OCI-LY7 (cell line): ENCODE results near the gene CHMP4B. TPM values are rescaled to one million over a fixed set of nuclear protein-coding genes. Genes with fewer than 3 reads are reported as not detected.
A peak's percentile ranks its signal among the peaks of the same experiment; 100 is the strongest.

Experiments
- BruUV-seq: library from RNA; stranded (reverse); fragments of 400-500 nt; replicated peaks from 2 replicates; lab custom pipeline; 2021; lab: Mats Ljungman, UMichigan
- CTCF ChIA-PET: fragments of 300-600 bp; sonication (Branson Sonifier 250); formaldehyde crosslinking; loops from one replicate; lab custom pipeline; 2022; ENCODE audit warnings: antibody characterized with exemption; ENCODE audit not compliant: unreplicated experiment; lab: Charles Lee
- POLR2A ChIA-PET: fragments of 300-600 bp; sonication (Branson Sonifier 250); formaldehyde crosslinking; loops from one replicate; lab custom pipeline; 2022; ENCODE audit warnings: antibody characterized with exemption; lab: Charles Lee
- DNase-seq: peaks from one replicate; pipeline ENCODE4 v3.0.0-alpha.2; 2015; ENCODE audit warnings: low spot score
- H2AFZ ChIP-seq: fragments of 200-600 bp; sonication (generic), shearing (Covaris generic); 2 replicates; pipeline ENCODE4 v1.6.1; 2014; ENCODE audit warnings: mild to moderate bottlenecking, antibody characterized with exemption, low read length, moderate library complexity
- H3K27ac ChIP-seq: fragments of 200-600 bp; sonication (generic); 2 replicates; pipeline ENCODE4 v1.5.1; 2014; ENCODE audit warnings: mixed run types, low read depth, mild to moderate bottlenecking, moderate library complexity, low read length, inconsistent platforms; ENCODE audit not compliant: poor library complexity, severe bottlenecking
- H3K36me3 ChIP-seq: fragments of 200-600 bp; sonication (generic); 2 replicates; pipeline ENCODE4 v1.6.1; 2014; ENCODE audit warnings: mild to moderate bottlenecking, antibody characterized with exemption, low read length, moderate library complexity, mixed read lengths; ENCODE audit not compliant: insufficient read depth
- H3K4me1 ChIP-seq: fragments of 200-600 bp; sonication (generic); 2 replicates; pipeline ENCODE4 v1.5.1; 2014; ENCODE audit warnings: mild to moderate bottlenecking, low read length; ENCODE audit not compliant: insufficient read depth, poor library complexity, severe bottlenecking
- H3K4me2 ChIP-seq: fragments of 200-600 bp; sonication (generic); 2 replicates; pipeline ENCODE4 v1.6.1; 2014; ENCODE audit warnings: mild to moderate bottlenecking, low read length
- H3K4me3 ChIP-seq: fragments of 200-600 bp; sonication (generic); 2 replicates; pipeline ENCODE4 v1.5.1; 2014; ENCODE audit warnings: mild to moderate bottlenecking, low read depth, low read length; ENCODE audit not compliant: poor library complexity, severe bottlenecking
- H3K79me2 ChIP-seq: fragments of 200-600 bp; sonication (generic); 2 replicates; pipeline ENCODE4 v1.6.1; 2016; ENCODE audit warnings: low read depth, mild to moderate bottlenecking, low read length, moderate library complexity, mixed read lengths; ENCODE audit not compliant: insufficient read depth
- H3K9me2 ChIP-seq: fragments of 200-600 bp; sonication (generic); 2 replicates; pipeline ENCODE4 v1.6.1; 2016; ENCODE audit warnings: mild to moderate bottlenecking, low read length, mixed read lengths; ENCODE audit not compliant: insufficient read depth
- H3K9me3 ChIP-seq: fragments of 200-600 bp; sonication (generic); 2 replicates; pipeline ENCODE4 v1.6.1; 2014; ENCODE audit warnings: mild to moderate bottlenecking, mixed run types, low read length, mixed read lengths
- H4K20me1 ChIP-seq: fragments of 200-600 bp; sonication (generic); 2 replicates; pipeline ENCODE4 v1.6.1; 2014; ENCODE audit warnings: mild to moderate bottlenecking, antibody characterized with exemption, low read length, moderate library complexity, mixed read lengths; ENCODE audit not compliant: insufficient read depth
- EZH2phosphoT487 ChIP-seq: fragments of 200-600 bp; sonication (generic); IDR thresholded peaks from 2 replicates; pipeline ENCODE4 v1.6.1; 2018; ENCODE audit warnings: low read depth, borderline replicate concordance, mild to moderate bottlenecking, mixed run types, antibody characterized with exemption, low read length, moderate library complexity, mixed read lengths
- intact Hi-C: fragments of 100-400 bp; cut with micrococcal nuclease; formaldehyde crosslinking; loops from one replicate; pipeline ENCODE4 v1.10.0; 2022; ENCODE audit not compliant: unreplicated experiment
- total RNA-seq, 2 experiments: library from RNA; depleted of rRNA in 1 of 2; stranded (reverse); fragments of >200 nt in 1 of 2; shearing (Covaris generic) in 1 of 2; gene quantifications; 2 replicates each; pipeline ENCODE4 v1.2.3, GENCODE V29; 2014 to 2022
- TF ChIP-seq, protein P1 (sequence below): fragments of 200-600 bp; sonication (generic); conservative IDR thresholded peaks from 2 replicates; pipeline ENCODE4 v1.5.1; 2014; ENCODE audit warnings: mild to moderate bottlenecking, antibody characterized with exemption, low read length, moderate library complexity, mixed read lengths

The CHMP4B gene
- total RNA-seq, 2 experiments from 2014 or later: 32.4 to 84.2 TPM

DNA sequence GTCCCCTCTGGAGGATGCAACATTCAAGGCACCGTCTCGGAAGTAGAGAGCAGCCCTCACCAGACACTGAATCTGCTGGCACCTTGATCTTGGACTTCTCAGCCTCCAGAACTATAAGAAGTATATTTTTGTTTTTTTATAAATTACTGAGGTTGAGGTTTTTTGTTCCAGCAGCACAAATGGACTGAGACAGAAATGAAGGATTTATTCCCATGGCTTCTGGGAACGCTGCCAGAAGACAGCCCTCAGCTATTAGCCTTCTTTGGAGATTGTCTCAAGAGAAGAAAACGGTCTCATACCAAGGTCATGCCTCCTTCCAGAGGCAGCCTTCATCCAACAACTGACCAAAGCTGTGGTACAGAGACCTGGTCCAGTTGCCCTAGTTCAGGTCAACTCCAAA lies 85.4 kb downstream of the CHMP4B start:
- Histone ChIP-seq H3K36me3 (no peaks in the 10 kb centered on the region; the same call in 1 of the 2 replicates), H4K20me1 (no peaks in the 10 kb centered on the region), H3K9me2 (no peaks in the 10 kb centered on the region), H3K4me3 (no peak overlapping the region), H3K9me3 (peaks cover 5% of the 10 kb centered on the region; the same call in 1 of the 2 replicates), H3K27ac (no peak overlapping the region), H3K79me2 (no peaks in the 10 kb centered on the region), H3K4me1 (peaks cover 52% of the 10 kb centered on the region), H2AFZ (peak overlapping the region; percentile 74; the same call in 1 of the 2 replicates), H3K4me2 (peak overlapping the region; percentile 34)
- intact Hi-C loops: no loop called here
- TF ChIP-seq, protein P1, sequence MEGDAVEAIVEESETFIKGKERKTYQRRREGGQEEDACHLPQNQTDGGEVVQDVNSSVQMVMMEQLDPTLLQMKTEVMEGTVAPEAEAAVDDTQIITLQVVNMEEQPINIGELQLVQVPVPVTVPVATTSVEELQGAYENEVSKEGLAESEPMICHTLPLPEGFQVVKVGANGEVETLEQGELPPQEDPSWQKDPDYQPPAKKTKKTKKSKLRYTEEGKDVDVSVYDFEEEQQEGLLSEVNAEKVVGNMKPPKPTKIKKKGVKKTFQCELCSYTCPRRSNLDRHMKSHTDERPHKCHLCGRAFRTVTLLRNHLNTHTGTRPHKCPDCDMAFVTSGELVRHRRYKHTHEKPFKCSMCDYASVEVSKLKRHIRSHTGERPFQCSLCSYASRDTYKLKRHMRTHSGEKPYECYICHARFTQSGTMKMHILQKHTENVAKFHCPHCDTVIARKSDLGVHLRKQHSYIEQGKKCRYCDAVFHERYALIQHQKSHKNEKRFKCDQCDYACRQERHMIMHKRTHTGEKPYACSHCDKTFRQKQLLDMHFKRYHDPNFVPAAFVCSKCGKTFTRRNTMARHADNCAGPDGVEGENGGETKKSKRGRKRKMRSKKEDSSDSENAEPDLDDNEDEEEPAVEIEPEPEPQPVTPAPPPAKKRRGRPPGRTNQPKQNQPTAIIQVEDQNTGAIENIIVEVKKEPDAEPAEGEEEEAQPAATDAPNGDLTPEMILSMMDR: no peak
- no peak for TF ChIP-seq EZH2phosphoT487
- ChIA-PET CTCF (interaction anchor here (0.9 to 1.6 kb wide), 3 partner anchors 14 to 33 kb away, joined by 4 to 5 read pairs (median 5); no protein-coding TSS in a partner anchor), POLR2A (no interaction called here)
- no TSS peak for BruUV-seq
- no peak for DNase-seq

DNA sequence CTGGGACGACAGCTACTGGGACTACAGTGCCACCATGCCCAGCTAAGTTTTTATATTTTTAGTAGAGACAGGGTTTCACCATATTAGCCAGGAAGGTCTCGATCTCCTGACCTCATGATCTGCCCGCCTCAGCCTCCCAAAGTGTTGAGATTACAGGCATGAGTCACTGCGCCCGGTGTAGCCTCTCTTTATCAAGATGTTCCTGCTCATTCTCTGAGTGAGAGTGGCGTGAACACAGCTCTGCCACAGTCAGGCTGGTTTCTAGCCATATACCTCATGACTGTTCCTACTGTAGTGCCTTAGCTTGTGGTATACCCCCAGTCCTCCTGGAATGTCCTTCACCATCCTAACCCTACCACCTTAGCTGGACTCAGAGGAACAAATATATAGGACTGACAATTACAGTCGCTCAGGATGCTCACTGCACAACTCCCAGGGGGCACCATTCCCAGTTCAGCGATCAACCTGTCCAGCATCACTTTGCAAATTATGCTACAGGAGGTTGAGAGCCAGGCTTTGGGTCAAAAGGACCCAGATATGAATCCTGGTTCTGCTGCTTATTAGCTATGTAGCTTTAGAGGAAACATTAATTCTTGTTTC lies 86.3 kb downstream of the CHMP4B start:
- CTCF ChIA-PET: interaction anchor here (0.9 to 1.6 kb wide), 3 partner anchors 15 to 34 kb away, joined by 4 to 5 read pairs (median 5); no protein-coding TSS in a partner anchor

More for the DNA sequence above, 86.3 kb downstream of the CHMP4B start:
- POLR2A ChIA-PET: interaction anchor here (1.4 to 2.1 kb wide), 2 partner anchors 11 to 16 kb away, joined by 4 to 10 read pairs; no protein-coding TSS in a partner anchor
- Histone ChIP-seq H3K9me3 (no peaks in the 10 kb centered on the region), H3K4me2 (peak overlapping the region; percentile 34; the same call in 1 of the 2 replicates), H3K36me3 (no peaks in the 10 kb centered on the region; the same call in 1 of the 2 replicates), H4K20me1 (no peaks in the 10 kb centered on the region), H2AFZ (peak overlapping the region; percentile 74; the same call in 1 of the 2 replicates), H3K27ac (no peak overlapping the region), H3K9me2 (no peaks in the 10 kb centered on the region), H3K4me1 (peaks cover 52% of the 10 kb centered on the region), H3K79me2 (no peaks in the 10 kb centered on the region), H3K4me3 (no peak overlapping the region)
- TF ChIP-seq EZH2phosphoT487: no peak
- TF ChIP-seq, protein P1: peak; percentile 85
- intact Hi-C loops: no loop called here
- BruUV-seq: no TSS peak
- no peak for DNase-seq
